Tibial nerve (tissue), 4 donors: ENCODE results near the gene KLHL30. TPM values are rescaled to one million over a fixed set of nuclear protein-coding genes. Genes with fewer than 3 reads are reported as not detected.

Experiments
- DNase-seq, 2 donors: peaks; one replicate each; pipeline ENCODE4 v3.0.0-alpha.2; 2019; ENCODE audit warnings: low spot score in 2 of 2
- H3K27ac ChIP-seq, 4 donors: fragments of 200-600 bp; sonication (generic) in 3 of 4; one replicate each; pipeline ENCODE4 v1.5.1; 2017 to 2019; ENCODE audit warnings: mild to moderate bottlenecking in 1 of 4
- H3K27me3 ChIP-seq, 2 donors: fragments of 200-600 bp; sonication (generic) in 1 of 2; one replicate each; pipeline versions ENCODE4 v1.5.1 to v1.6.0; 2017 to 2019
- H3K36me3 ChIP-seq, 3 donors: fragments of 200-600 bp; sonication (generic); one replicate each; pipeline ENCODE4 v1.5.1; 2018 to 2019
- H3K4me1 ChIP-seq, 4 donors: fragments of 200-600 bp; sonication (generic) in 3 of 4; one replicate each; pipeline ENCODE4 v1.5.1; 2017 to 2019
- H3K4me3 ChIP-seq, 4 donors: fragments of 200-600 bp; sonication (generic) in 3 of 4; one replicate each; pipeline ENCODE4 v1.5.1; 2017 to 2019; ENCODE audit warnings: mild to moderate bottlenecking in 1 of 4, moderate library complexity in 1 of 4
- H3K9me3 ChIP-seq, 4 donors: fragments of 200-600 bp; sonication (generic) in 3 of 4; one replicate each; pipeline ENCODE4 v1.5.1; 2017 to 2019
- CTCF ChIP-seq, 5 experiments: fragments of 200-600 bp in 3 of 5; fragments of 450-650 bp in 2 of 5; sonication (generic) in 3 of 5; IDR thresholded peaks; one replicate each; pipeline ENCODE4 v1.5.1; 2016 to 2019; ENCODE audit warnings: antibody characterized with exemption in 5 of 5, mild to moderate bottlenecking in 3 of 5, moderate library complexity in 2 of 5
- EP300 ChIP-seq, 2 donors: sonication (generic); formaldehyde crosslinking; IDR thresholded peaks; one replicate each; pipeline ENCODE4 v1.6.1; 2017; ENCODE audit warnings: antibody characterized with exemption in 2 of 2, mild to moderate bottlenecking in 1 of 2
- POLR2A ChIP-seq, 2 donors: fragments of 450-650 bp; IDR thresholded peaks; one replicate each; pipeline ENCODE4 v1.6.1; 2017; ENCODE audit warnings: antibody characterized with exemption in 2 of 2, mild to moderate bottlenecking in 2 of 2, moderate library complexity in 2 of 2
- WGBS, 2 donors: methylation state at CpG; one replicate each; pipeline ENCODE4 v1.1.5; 2018; 5-methylcytosine and 5-hydroxymethylcytosine counted together
- total RNA-seq, 4 donors: library from RNA; depleted of rRNA; stranded (reverse); fragments of >200 nt; gene quantifications; one replicate each; pipeline ENCODE4 v1.1.0, GENCODE V29; 2016

KLHL30 gene
- total RNA-seq, 4 donors from 2014 or later = 0.63 to 2.1 (median 1.6) TPM

- WGBS, 2 donors = 77 to 85% methylated on average over 4 to 5 of the region's 5 CpGs
- no peak overlapping the region for H3K27ac ChIP-seq
These were observed 5.8 kb downstream of the KLHL30 start for GRCh38 chr2:238144262-238144661.

GRCh38 chr2:238145046-238145445 is 6.6 kb downstream of the KLHL30 start:
- H3K36me3 ChIP-seq = no peaks in the 10 kb centered on the region
- WGBS, 2 donors = 83 to 85% methylated on average over 5 to 12 of the region's 12 CpGs
- H3K4me3 ChIP-seq = no peak overlapping the region
- H3K27ac ChIP-seq = no peak overlapping the region
- TF ChIP-seq CTCF (IDR thresholded peaks at IDR 0.05) = no peak
- TF ChIP-seq EP300 (IDR thresholded peaks at IDR 0.05) = no peak
- no peak for TF ChIP-seq POLR2A (IDR thresholded peaks at IDR 0.05)
- H3K27me3 ChIP-seq = no peaks in the 10 kb centered on the region
- no peaks in the 10 kb centered on the region for H3K4me1 ChIP-seq
- no peak for DNase-seq
- no peaks in the 10 kb centered on the region for H3K9me3 ChIP-seq

More at GRCh38 chr2:238144262-238144661, 5.8 kb downstream of the KLHL30 start:
- H3K9me3 ChIP-seq = no peaks in the 10 kb centered on the region
- no peak overlapping the region for H3K4me3 ChIP-seq
- TF ChIP-seq EP300 (IDR thresholded peaks at IDR 0.05) = no peak
- no peak for TF ChIP-seq POLR2A (IDR thresholded peaks at IDR 0.05)
- no peak for TF ChIP-seq CTCF (IDR thresholded peaks at IDR 0.05)
- no peaks in the 10 kb centered on the region for H3K36me3 ChIP-seq
- peaks cover 0 to 6% (median 1%) of the 10 kb centered on the region in 4 donors for H3K4me1 ChIP-seq
- no peak for DNase-seq
- H3K27me3 ChIP-seq = peaks cover 0 to 2% of the 10 kb centered on the region in 2 donors

GRCh38 chr2:238145851-238146250 is 7.4 kb downstream of the KLHL30 start:
- no peak overlapping the region for H3K4me3 ChIP-seq
- no peaks in the 10 kb centered on the region for H3K36me3 ChIP-seq
- H3K9me3 ChIP-seq = no peaks in the 10 kb centered on the region
- no peaks in the 10 kb centered on the region for H3K27me3 ChIP-seq
- WGBS, 2 donors = 79 to 82% methylated on average over 9 to 12 of the region's 12 CpGs
- DNase-seq = no peak
- H3K4me1 ChIP-seq = no peaks in the 10 kb centered on the region
- no peak overlapping the region for H3K27ac ChIP-seq
- TF ChIP-seq POLR2A (IDR thresholded peaks at IDR 0.05) (no peak), EP300 (IDR thresholded peaks at IDR 0.05) (no peak), CTCF (IDR thresholded peaks at IDR 0.05) (no peak)

- H3K36me3 ChIP-seq = no peaks in the 10 kb centered on the region
- no peaks in the 10 kb centered on the region for H3K4me1 ChIP-seq
- TF ChIP-seq POLR2A (IDR thresholded peaks at IDR 0.05) (no peak), EP300 (IDR thresholded peaks at IDR 0.05) (no peak), CTCF (IDR thresholded peaks at IDR 0.05) (no peak)
- no peaks in the 10 kb centered on the region for H3K27me3 ChIP-seq
- H3K27ac ChIP-seq = no peak overlapping the region
- DNase-seq = no peak
- no peak overlapping the region for H3K4me3 ChIP-seq
- H3K9me3 ChIP-seq = no peaks in the 10 kb centered on the region
- WGBS, 2 donors = 81 to 84% methylated on average over 10 to 13 of the region's 13 CpGs
These were observed 8.5 kb downstream of the KLHL30 start for GRCh38 chr2:238146884-238147544.

- Histone ChIP-seq H3K4me3 (no peak overlapping the region), H3K27ac (no peak overlapping the region), H3K9me3 (no peaks in the 10 kb centered on the region), H3K36me3 (no peaks in the 10 kb centered on the region), H3K4me1 (no peaks in the 10 kb centered on the region), H3K27me3 (no peaks in the 10 kb centered on the region)
- no peak for DNase-seq
- TF ChIP-seq POLR2A (IDR thresholded peaks at IDR 0.05) (no peak), EP300 (IDR thresholded peaks at IDR 0.05) (no peak), CTCF (IDR thresholded peaks at IDR 0.05) (no peak)
- 90 to 92% methylated on average over 9 to 13 of the region's 15 CpGs for WGBS, 2 donors
These were observed 10.5 kb downstream of the KLHL30 start for GRCh38 chr2:238148981-238149380.
